GM11168 (cell line): ENCODE measurements around the gene RXRA.

Experiments
- in situ Hi-C: fragments of 300-500 bp; cut with MboI; formaldehyde crosslinking; loops from one replicate; pipeline ENCODE4 v1.12.0; 2022; ENCODE audit warnings: low sequenced_read_pairs; ENCODE audit not compliant: unreplicated experiment

Gene RXRA

DNA sequence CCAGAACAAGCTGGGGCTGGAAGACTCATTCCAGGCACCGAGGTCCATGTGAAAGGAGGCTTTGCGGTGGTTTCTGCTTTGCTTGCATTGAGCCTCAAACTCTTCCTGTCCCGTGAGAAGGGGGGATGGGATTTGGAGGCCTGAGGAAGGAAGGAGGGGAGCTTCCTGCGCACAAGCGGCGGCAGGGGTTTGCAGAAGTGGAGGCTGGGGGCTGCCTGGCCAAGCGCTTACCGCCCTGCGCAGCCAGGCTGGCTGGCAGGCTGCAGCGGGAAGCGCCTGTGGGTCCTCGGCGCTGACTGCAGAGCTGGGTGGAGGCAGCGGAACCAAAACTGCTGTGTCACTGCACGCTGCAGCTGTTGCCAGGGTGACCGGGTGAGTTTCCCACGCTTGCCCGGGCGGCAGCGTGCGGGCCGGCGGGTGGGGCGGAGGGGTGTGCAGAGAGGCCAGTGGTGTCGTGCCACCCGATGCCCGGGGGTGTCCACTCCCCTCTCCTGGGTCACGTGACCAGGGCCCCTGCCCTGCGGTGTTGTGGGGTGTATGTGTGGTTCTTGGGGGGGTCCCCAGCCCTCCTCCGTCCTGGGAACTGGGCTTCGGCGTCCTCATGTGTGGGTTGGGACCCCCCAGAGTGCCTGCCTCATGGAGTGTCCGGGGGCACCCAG lies 81.0 kb downstream of the RXRA start:
- in situ Hi-C loops, result no loop called here

GRCh38 chr9:134408389-134408788 lies 82.1 kb downstream of the RXRA start:
- in situ Hi-C loops, result no loop called here

GRCh38 chr9:134408939-134409737 lies 82.9 kb downstream of the RXRA start:
- in situ Hi-C loops, result no loop called here

GRCh38 chr9:134410071-134410834 lies 84.0 kb downstream of the RXRA start:
- in situ Hi-C loops, result no loop called here

DNA sequence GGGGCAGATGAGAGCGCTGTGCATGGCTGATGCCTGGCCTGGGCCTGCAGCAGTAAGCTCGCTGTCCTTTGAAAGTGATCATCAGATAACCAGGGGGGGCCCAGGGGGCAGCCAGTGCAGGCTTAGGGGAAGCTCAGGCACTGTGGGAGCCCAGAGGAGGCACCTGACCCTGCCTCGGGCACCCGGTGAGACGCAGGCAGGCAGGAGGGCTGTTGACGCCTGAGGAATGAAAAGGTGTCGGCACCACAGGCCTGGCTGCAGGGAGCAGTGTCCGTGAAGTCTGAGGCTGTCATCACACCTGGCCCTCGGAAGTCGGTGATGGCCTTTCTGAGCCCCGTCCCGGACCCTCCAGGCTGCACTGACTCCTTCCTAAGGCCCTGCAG lies 84.6 kb downstream of the RXRA start:
- in situ Hi-C loops, result no loop called here

DNA sequence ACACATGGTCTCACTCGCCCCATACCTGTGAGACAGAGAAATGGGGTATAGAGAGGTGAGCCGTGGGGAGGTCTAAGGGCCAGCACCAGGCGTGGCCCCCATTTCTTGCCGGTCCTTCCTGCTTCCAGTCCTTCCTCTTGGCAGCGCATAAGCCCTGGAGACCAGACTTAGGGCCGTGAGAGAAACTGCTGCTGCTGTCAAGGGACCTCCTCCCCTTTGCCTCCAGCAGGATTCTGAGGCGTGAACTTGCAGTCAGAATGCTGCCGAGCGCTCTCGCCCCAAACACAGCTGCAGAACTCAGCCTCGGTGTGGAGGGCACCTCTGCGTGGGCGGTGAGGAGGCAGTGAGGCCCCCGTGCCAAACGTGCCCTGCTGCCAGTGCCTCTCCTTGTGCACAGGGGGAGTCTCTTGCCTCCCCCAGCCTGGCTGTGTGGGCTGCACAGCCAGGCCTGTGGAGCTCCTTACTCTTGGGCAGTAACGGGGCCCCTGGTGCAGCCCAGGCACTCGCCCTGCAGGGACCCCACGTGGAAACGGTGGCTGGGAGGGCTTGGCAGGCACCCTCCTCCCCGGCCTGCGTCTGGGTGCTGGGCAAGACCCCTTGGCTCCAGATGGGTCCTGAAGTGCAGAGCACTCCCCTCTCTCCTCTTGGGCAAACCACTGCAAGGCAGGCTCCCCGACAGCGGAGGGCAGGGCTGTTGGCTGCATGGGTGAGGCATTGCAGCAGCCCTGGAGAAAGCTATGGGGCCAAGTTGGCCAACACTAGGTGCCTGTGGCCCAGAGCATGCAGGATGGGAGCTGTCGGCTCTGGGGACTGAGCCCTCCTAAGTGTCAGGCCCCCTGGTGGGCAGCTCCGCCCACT lies 85.4 kb downstream of the RXRA start:
- in situ Hi-C loops, result no loop called here

- in situ Hi-C loops, result no loop called here
Measured at GRCh38 chr9:134412298-134412711, 86.0 kb downstream of the RXRA start.

- in situ Hi-C loops, result no loop called here
Measured at GRCh38 chr9:134413112-134413715, 87.0 kb downstream of the RXRA start.

DNA sequence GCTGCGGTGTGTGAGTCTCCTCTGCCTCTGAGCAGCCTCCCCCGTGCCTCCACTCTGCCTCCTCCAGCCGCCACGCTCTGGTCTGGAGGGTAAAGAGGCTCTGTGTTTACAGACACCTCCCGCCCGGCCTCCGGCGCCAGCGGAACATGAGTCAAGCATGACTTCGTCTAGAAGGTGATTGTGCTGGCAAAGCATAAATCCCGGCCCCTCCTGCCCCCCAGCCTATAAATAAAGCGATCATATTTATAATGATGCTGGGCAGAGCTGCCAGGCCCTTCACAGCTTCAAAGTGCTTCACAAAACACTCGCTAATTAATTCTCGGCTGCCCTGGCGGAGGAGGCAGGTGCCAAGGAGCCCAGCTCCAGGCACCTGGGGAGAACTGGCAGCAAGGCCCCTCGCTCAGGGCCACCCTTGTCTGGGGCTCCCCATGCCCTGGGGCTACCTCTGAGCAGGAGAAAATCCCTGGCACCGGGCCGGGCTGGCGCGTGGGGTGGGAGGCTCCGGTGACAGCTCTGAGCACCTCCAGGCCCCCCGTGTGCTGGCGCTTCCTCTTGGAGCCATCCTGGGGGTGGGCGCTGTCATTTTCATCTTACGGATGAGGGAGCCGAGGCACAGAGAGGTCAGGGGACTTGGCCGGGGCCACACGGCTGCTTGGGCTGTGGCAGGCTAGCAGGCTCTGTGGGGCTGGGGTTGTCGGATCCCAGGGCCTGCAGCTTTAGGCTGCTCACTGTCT lies 87.8 kb downstream of the RXRA start:
- in situ Hi-C loops, result no loop called here

DNA sequence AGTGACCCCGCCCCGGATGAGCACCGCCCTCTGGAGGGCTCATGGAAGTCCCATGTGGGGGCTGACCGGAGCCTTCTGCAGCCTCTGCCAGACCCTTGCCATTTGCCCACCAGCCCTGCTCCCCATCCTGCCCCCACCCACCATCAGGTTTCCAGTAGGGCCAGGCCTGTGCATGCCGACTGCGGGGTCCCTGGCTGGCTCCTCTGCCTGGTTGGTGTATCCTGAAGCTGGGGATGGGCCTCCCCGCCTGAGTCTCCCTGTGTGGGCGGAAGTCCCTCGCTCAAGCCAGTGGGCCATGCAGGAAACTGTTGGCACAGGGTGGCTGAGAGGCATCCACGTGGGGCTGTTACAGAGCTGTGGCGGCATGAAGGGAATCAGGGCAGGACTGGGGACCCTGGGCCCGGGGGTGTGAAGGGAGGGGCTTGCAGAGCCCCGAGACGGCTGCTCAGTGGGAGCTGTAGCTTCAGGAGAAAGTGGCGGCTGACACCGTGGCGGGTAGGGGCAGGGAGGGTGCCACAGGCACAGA lies 88.7 kb downstream of the RXRA start:
- in situ Hi-C loops, result no loop called here

DNA sequence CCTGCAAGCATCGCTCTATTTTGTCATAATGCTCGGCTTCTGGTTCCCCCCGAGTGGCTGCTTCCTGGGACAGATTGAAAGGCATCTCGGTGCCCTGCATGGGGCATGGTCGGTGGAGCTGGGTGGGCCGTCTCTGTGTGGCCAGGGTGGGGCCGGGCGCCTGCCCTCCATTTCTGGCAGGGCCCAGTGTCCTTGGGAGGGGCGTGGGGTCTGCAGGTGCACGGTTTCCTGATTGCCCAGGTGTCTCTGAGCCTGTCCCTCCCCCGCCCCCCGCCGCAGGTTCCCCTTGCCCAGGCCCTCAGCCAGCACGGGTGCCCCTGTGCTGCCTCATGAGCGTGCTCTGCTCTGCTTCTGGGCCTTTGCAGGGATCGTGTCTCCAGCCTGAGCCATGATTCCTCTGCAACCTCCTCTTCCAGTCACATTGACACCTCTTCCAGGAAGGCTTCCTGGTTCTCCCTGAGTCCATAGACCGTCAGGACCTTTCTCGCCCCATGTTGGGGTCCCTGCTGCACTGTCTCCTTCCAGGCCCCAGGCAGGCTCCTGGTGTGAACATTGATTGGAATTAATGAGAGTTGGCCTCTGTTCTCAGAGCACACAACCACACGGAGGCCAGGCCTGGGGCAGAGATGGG lies 90.2 kb downstream of the RXRA start:
- in situ Hi-C loops, result no loop called here

GRCh38 chr9:134418354-134418753 lies 92.1 kb downstream of the RXRA start:
- in situ Hi-C loops, result no loop called here

- in situ Hi-C loops, result no loop called here
Measured at GRCh38 chr9:134419000-134419683, 92.9 kb downstream of the RXRA start.

GRCh38 chr9:134419684-134420076 lies 93.4 kb downstream of the RXRA start:
- in situ Hi-C loops, result no loop called here

DNA sequence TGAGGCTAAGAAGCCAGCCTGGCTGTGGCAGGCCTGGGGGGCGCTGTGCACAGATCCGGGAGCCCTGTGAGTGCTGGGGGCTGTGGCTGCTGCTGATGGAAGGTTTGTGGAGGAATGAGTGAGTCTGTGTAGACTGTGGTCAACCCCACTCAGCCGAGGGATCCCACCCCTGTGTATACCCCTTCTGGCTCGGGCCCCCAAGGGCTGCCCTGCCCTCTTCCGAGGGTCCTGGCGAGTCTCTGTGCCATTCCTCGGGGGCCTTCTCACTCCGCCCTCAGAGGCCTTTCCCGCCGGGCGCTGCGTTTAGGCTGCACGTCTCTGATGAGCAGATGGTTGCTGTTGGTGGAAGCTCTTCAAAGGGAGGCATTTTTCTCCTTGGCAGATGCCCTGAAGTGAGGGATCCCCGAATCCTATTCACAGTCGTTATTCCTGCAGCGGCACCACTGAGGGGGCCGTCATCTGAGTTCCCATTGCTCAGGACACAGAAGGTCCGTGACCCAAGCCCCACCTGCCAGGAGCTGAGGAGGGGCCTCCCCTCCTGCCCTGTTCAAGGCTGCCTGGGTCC lies 94.1 kb downstream of the RXRA start:
- in situ Hi-C loops, result no loop called here

GRCh38 chr9:134420974-134421432 lies 94.7 kb downstream of the RXRA start:
- in situ Hi-C loops, result no loop called here

- in situ Hi-C loops, result no loop called here
Measured at GRCh38 chr9:134421888-134422287, 95.6 kb downstream of the RXRA start.
